Measurements from ENCODE around the gene TLR8.
"Not testable (repeated sequence)": the region's sequence is repeated elsewhere in the genome, so short reads cannot be mapped to it uniquely, and the experiment has no call there.

TLR8 gene

GRCh38 chrX:12963210-12963850, 56.9 kb downstream of the TLR8 start:
- H3K27ac Mint-ChIP-seq, DNase-seq, H3K9me3 Mint-ChIP-seq, H3K27me3 Mint-ChIP-seq, ATAC-seq, H3K4me3 Mint-ChIP-seq: not testable (repeated sequence)
- H3K4me1 Mint-ChIP-seq, result peaks cover 64% of the 10 kb centered on the region

GRCh38 chrX:12965131-12965940, 58.9 kb downstream of the TLR8 start:
- DNase-seq (no peak), ATAC-seq (no peak)
- Mint-ChIP-seq H3K4me1 (peaks cover 68% of the 10 kb centered on the region), H3K9me3 (no peaks in the 10 kb centered on the region), H3K27ac (peak overlapping the region in 1 of 2 donors; percentile 53), H3K4me3 (no peak overlapping the region), H3K27me3 (no peaks in the 10 kb centered on the region)

GRCh38 chrX:12966151-12966550, 59.7 kb downstream of the TLR8 start:
- H3K4me1 Mint-ChIP-seq, result peaks cover 66% of the 10 kb centered on the region
- peak overlapping the region; percentile 18 to 61 for H3K4me3 Mint-ChIP-seq
- DNase-seq (no peak), ATAC-seq (no peak)
- H3K27ac Mint-ChIP-seq, result peak overlapping the region in 1 of 2 donors; percentile 72
- H3K9me3 Mint-ChIP-seq, result no peaks in the 10 kb centered on the region
- H3K27me3 Mint-ChIP-seq, result no peaks in the 10 kb centered on the region

GRCh38 chrX:12967711-12968465, 61.5 kb downstream of the TLR8 start:
- no peaks in the 10 kb centered on the region for H3K9me3 Mint-ChIP-seq
- peak; percentile 66 for ATAC-seq
- peaks cover 53% of the 10 kb centered on the region for H3K4me1 Mint-ChIP-seq
- H3K4me3 Mint-ChIP-seq, result peak overlapping the region; percentile 82 to 83
- H3K27ac Mint-ChIP-seq, result peak overlapping the region; percentile 89 to 92
- no peak for DNase-seq
- no peaks in the 10 kb centered on the region for H3K27me3 Mint-ChIP-seq

- Mint-ChIP-seq H3K27me3 (no peaks in the 10 kb centered on the region), H3K4me1 (peaks cover 44% of the 10 kb centered on the region), H3K27ac (peak overlapping the region; percentile 92 to 98), H3K9me3 (no peaks in the 10 kb centered on the region), H3K4me3 (peak overlapping the region; percentile 91 to 97)
- peak; percentile 40 for ATAC-seq
- DNase-seq, result peak in 1 of 2 donors; percentile 66
These were observed 64.3 kb downstream of the TLR8 start for GRCh38 chrX:12970691-12971202.

- Mint-ChIP-seq H3K27ac (peak overlapping the region; percentile 92 to 98), H3K27me3 (no peaks in the 10 kb centered on the region), H3K9me3 (no peaks in the 10 kb centered on the region), H3K4me1 (peaks cover 44% of the 10 kb centered on the region), H3K4me3 (peak overlapping the region; percentile 91 to 97)
- DNase-seq (peak in 1 of 2 donors; percentile 62), ATAC-seq (peak; percentile 3)
These were observed 65.0 kb downstream of the TLR8 start for GRCh38 chrX:12971282-12972003.

- Mint-ChIP-seq H3K27me3 (no peaks in the 10 kb centered on the region), H3K9me3 (no peaks in the 10 kb centered on the region), H3K4me3 (peak overlapping the region; percentile 91 to 97), H3K4me1 (peaks cover 38% of the 10 kb centered on the region), H3K27ac (peak overlapping the region; percentile 92 to 98)
- DNase-seq (no peak), ATAC-seq (no peak)
These were observed 65.8 kb downstream of the TLR8 start for GRCh38 chrX:12972243-12972642.
